HG02970 (cell line): Measurements from ENCODE around the gene TIMMDC1.
"Not testable (repeated sequence)": the region's sequence is repeated elsewhere in the genome, so short reads cannot be mapped to it uniquely, and the experiment has no call there.

Experiments used
- ATAC-seq: cut with Tn5 transposase; IDR thresholded peaks from one replicate; pipeline ENCODE4 v1.9.1; 2021; ENCODE audit warnings: mild to moderate bottlenecking, moderate library complexity, moderate number of reproducible peaks; ENCODE audit not compliant: unreplicated experiment, low FRiP score

TIMMDC1 gene

DNA sequence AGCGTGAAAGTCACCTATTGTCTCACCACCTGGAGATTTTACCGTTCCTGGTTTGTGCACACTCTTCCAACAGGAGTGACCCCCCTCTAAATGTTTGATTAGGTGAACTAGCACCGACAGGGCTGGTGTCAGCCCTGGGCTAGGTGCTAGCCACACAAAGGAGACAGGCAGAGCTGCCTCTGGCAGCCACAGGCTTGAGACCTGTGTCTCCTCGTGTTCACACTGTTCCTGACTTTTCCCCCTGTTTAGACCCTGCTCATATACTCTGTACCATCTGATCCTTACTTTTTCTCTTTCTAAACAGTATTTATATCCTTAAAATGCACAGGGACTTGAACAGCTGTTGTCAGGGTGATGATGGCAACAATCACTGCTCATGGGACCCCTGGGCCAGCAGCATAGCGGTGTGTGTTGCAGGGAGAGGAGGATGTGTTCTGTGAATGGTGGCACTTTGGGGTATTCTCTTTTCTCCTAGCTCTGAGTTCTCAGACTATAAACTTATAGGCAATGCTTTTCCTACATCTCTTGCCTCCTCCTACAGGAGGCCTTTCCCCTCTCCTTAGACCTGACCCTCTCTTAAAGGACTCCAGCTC lies 55.6 kb downstream of the TIMMDC1 start:
- ATAC-seq, result no peak

DNA sequence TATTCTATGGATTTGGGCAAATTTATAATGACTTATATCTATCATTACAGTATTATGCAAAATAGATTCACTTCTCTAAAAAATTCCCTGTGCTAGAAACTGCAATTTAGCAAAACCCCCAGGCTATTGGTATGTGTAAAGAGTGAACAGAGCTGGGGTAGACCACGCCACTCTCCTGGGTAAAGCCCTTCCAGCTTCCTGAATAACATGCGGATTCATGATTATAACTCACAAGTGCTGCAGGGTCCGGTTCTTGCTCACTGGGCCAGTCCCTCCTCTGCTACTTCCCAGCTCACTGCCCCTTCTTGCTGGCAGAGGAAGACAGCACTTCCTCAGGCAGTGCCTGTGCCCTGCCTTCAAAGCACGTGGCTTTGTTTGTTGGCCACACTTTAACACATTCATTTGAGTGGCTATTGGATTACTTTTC lies 57.0 kb downstream of the TIMMDC1 start:
- ATAC-seq, result no peak

DNA sequence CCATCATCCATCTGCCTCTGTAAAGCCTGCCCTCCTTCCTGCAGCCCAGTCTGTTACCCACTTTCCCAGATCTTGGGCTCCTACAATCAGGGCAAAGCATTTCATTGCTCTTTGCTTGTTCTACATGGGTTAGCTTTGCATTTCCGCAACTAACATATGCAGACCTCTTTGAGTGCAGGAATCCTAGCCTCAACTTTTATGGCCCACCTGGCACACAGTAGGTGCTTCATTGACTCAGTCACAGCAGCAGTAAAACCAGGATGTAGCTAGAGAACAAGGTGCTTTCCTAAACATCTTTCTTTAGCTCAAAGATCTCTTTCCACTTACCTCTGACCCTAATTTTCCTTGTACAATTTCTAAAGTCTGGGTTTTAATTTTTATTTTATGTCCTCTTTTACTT lies 57.6 kb downstream of the TIMMDC1 start:
- ATAC-seq, result no peak

DNA sequence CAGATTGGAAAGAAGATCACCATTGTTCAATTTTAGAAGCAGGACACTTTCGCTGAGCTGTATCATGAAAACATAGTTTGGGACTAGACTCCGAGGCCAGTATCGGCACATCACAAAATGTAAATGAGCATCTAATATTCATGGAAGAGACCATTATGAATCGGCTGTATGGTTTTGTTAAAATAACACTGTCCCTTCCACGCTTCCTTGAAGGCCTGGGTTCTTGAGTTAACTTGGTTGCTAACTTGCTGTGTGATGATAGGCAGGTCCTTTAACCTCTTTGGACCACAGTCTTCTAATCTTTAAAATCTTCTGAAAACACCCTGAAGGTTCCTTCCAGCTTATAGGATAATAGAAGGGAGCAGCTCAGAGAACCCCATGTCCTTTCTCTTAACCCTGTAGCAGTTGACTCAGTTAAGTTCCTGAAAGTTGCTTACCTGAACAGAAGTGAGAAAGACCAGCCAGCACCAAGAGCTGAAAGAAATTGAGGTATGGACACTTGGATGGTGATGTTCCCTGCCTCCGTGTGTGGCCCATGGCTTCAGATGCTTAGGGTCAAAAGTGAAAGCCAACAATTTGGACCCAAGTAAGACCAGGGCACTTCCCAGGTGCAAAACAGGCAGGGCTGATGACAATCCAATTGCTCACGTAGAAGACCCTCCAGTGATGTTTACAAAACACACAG lies 59.0 kb downstream of the TIMMDC1 start:
- ATAC-seq, result no peak

DNA sequence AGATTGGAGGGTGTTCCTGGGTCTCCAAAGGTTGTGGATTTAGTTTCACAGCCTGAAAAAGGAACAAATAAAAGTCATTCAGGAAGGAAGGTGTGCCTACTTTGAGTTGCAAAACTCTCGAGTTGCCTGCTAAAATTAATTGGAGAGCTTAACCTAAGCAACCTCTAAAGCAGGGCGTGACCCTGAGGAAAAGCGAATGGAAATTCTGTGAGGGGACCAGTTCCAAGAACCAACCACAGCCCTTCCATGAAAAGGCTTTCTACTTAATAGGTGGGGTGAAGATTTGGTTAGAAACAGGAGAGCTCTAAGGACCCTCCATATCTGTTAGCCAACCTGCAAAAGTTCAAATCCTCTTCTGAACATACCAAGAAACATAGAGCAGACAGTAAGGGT lies 59.5 kb downstream of the TIMMDC1 start:
- no peak for ATAC-seq

DNA sequence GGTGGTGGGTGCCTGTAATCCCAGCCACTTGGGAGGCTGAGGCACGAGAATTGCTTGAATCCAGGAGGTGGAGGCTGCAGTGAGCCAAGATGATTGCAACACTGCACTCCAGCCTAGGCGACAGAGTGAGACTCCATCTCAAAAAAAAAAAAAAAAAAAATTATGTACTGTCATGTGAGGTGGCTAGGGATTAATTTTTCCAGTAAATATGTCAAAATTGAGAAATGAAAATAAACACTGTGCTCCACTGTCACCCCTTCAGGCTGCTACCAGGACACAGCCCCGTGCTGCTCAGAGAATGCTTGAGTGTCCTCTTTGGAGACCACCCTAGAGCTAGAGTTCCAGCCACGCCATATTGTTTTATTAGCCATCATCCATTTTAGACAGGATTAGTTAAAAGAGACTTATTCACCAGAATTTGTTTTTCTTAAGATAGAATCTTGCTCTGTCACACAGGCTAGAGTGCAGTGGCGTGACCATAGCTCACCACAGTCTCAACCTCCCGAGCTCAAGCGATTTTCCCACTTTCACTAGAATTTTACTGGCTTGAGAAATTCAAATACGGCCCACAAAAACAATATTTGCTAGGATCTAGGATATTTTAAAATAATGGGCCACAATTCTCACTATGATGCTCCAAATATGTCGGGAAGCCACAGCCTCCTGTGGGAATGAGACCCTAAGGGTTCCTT lies 60.4 kb downstream of the TIMMDC1 start:
- ATAC-seq, result no peak

DNA sequence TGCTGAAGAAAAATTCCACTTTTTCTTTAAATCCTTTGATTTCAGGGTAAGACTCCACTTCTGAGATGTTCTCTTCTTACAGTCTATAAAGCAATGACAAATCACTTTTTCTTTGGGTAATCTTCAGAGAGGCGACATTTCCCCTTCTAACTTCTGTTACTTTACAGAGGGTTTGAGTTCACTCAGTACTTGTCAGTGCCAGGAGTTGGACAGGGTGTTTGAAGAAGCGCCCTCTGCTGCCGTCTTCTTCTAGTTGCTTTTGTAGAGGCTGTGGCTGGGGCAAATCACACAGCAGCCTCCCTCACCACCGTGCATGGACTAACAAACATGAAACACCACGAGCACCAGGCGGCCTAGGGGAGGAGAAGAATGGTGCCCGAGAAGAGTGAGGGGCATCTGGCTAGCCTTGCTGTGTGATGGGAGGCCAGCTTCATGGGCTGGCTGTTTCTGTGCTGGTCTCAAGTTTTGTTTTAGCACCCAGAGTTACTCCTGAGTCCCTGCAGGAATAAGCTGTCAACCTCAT lies 61.2 kb downstream of the TIMMDC1 start, which contains the start of gene CD80:
CD80 (minus strand) TSS at position 174 of the 523 bp plus-strand sequence. CDS start 1,886 bp downstream, outside the sequence.
- ATAC-seq, result peak; percentile 46

DNA sequence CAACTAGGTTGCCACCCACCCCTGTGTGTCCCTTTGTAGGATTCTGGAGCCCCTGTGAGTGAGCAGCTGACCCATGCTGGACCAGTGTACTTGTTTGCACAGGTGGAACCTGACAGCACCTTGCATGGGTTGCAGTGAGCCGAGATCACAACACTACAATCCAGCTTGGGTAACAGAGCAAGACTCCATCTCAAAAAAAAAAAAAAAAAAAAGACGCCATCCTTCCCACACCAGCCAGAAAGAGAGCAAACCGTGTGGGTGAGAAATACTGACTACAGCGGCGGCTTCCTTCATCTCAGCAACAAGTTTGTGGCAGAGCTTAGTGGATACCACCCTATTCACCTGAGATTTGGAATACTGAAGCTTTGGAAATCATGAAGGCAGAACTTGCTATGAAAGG lies 61.8 kb downstream of the TIMMDC1 start:
- no peak for ATAC-seq

DNA sequence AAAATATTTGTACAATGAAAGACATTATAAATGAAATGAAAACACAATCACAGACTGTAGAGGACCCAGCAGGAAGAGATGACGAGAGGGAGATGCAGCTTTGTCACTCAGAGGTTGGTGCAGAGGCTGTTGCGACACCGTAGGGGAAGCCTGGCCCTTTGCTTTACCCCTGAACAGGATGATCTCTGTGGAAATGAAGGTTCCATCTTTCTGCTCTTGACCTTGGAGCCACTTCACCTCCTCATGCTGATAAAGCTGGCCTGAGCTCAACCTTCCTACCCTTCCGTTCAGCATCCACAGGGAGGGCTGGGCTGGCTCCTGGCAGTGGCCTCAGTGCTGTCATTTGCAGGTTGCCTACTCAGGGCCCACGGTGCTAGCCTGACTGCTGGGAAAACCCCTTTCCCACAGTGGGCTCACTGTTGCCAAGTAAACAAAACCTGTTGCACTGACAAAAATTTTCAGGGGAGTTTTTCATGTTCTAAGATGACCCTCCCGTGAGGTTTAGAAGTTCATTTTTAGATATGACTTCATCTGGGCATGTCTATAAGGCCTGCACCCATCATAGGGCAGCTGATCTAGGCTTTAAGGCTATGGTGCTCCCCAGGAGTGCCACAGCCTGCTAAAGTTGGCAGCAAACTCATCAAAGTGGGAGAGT lies 64.1 kb downstream of the TIMMDC1 start:
- peak; percentile 78 for ATAC-seq

DNA sequence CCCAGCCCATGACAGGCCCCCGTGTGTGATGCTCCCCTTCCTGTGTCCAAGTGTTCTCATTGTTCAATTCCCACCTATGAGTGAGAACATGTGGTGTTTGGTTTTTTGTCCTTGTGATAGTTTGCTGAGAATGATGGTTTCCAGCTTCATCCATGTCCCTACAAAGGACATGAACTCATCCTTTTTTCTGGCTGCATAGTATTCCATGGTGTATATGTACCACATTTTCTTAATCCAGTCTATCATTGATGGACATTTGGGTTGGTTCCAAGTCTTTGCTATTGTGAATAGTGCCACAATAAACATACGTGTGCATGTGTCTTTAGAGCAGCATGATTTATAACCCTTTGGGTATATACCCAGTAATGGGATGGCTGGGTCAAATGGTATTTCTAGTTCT lies 65.0 kb downstream of the TIMMDC1 start:
- ATAC-seq, result not testable (repeated sequence)

DNA sequence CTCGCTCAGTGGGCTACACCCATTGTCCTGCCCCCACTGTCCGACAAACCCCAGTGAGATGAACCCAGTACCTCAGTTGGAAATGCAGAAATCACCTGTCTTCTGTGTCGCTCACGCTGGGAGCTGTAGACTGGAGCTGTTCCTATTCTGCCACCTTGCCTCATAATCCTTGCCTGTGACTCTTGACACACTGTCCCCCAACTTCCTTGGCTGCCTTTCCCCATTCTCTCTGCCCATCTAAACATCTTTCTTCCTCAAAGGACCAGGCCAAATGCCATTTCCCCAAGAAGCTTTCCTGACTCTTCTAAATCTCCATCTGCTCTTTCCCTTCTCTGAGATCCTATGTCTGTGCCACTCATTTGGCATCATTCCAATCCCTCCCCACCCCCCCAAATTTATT lies 70.8 kb downstream of the TIMMDC1 start:
- ATAC-seq, result no peak

DNA sequence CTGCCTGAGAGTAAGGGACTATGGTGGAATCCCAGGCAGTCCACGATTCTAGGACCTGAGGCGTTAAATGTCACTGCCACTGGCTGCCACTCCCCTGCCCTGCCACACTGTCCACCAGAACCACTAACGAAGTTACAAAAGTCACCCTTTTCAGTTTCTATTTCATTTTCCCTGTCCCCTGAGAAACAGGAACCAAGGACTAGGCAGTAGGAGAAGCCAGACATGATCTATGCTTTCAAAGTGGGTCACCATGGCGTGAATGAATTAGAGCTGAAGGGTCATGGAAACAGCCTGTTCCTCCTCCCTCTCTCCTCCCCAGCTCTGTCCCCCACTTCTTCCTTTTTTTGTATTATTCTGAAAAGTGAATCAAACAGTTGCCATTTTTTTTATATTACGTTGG lies 71.9 kb downstream of the TIMMDC1 start:
- ATAC-seq, result no peak

DNA sequence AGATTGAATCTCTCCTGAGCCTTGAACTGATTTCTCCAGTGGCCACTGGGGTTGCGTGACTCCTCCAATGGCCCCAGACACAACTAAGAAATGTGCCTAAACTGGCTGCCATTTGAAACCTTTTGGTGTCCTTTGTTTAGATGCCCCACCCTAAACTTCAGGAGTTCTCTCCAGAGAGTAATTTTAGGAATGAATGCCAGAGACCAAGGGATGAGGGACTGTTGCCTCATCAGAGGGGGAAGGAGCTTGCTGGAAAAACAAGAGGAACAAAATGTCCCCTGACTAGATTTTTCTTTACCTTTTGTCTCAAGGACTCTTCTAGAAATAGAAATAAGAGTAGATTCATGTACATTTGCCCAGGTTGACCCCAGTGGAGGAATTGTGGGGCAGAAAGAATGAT lies 72.9 kb downstream of the TIMMDC1 start:
- no peak for ATAC-seq

DNA sequence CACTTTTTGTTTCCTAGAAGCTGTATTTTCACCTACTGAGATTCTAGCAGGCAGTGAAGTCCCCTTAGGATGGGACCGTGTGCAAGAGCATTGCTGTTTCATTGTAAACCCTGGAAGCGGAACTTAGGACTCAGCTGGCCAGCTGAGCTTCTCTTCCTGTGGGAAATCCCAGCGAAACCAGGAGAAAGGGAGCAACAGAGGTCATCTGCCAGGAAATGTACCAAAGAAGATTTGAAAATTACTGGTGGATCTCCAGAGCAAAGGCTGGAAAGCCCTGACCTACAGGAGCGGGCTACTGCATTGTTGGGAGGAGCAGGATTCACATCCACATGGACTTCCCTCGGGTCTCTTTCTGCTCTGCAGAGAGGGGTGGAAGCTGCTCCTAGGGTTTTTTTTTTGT lies 73.3 kb downstream of the TIMMDC1 start:
- no peak for ATAC-seq
